Renal cortex interstitium (tissue), 11 donors: ENCODE measurements around the gene FJX1. TPM values are rescaled to one million over a fixed set of nuclear protein-coding genes. Genes with fewer than 3 reads are reported as not detected.

ENCODE experiments used
- DNase-seq, 11 donors: peaks; one replicate each; pipeline ENCODE4 v3.0.0-alpha.2; 2013; ENCODE audit warnings: low read depth in 9 of 11, low spot score in 4 of 11; ENCODE audit errors: extremely low read depth in 1 of 11
- polyA plus RNA-seq, 3 donors: library from polyadenylated mRNA; unstranded; fragments of 120-200 nt; gene quantifications; one replicate each; pipeline ENCODE4 v1.2.1, GENCODE V29; 2013; ENCODE audit not compliant: insufficient read length in 3 of 3

Gene FJX1
- polyA plus RNA-seq, 3 donors: 17.5 to 22.0 (median 17.9) TPM

GRCh38 chr11:35620795-35621194 lies 2.5 kb downstream of the FJX1 start:
- DNase-seq: no peak

GRCh38 chr11:35621620-35622019 lies 3.4 kb downstream of the FJX1 start:
- DNase-seq: no peak

GRCh38 chr11:35622070-35622469 lies 3.8 kb downstream of the FJX1 start:
- DNase-seq: peak in 1 of 11 donors; percentile 37

- DNase-seq: no peak
Observed at GRCh38 chr11:35623621-35624168, 5.4 kb downstream of the FJX1 start.

GRCh38 chr11:35624316-35624715 lies 6.1 kb downstream of the FJX1 start:
- DNase-seq: no peak

- DNase-seq: no peak
Observed at GRCh38 chr11:35624781-35625180, 6.5 kb downstream of the FJX1 start.

- DNase-seq: no peak
Observed at GRCh38 chr11:35626501-35626900, 8.2 kb downstream of the FJX1 start.

- DNase-seq: no peak
Observed at GRCh38 chr11:35629511-35629910, 11.3 kb downstream of the FJX1 start.

GRCh38 chr11:35629914-35630313 lies 11.7 kb downstream of the FJX1 start:
- DNase-seq: no peak

- no peak for DNase-seq
Observed at GRCh38 chr11:35631891-35632290, 13.6 kb downstream of the FJX1 start.

- DNase-seq: no peak
Observed at GRCh38 chr11:35632301-35632700, 14.0 kb downstream of the FJX1 start.

GRCh38 chr11:35633827-35634423 lies 15.7 kb downstream of the FJX1 start:
- no peak for DNase-seq

GRCh38 chr11:35635933-35636332 lies 17.7 kb downstream of the FJX1 start:
- no peak for DNase-seq

- DNase-seq: no peak
Observed at GRCh38 chr11:35639591-35640179, 21.4 kb downstream of the FJX1 start.

- no peak for DNase-seq
Observed at GRCh38 chr11:35641171-35641897, 23.1 kb downstream of the FJX1 start.

- no peak for DNase-seq
Observed at GRCh38 chr11:35641964-35642363, 23.7 kb downstream of the FJX1 start.

GRCh38 chr11:35647421-35648093 lies 29.3 kb downstream of the FJX1 start:
- no peak for DNase-seq

- DNase-seq: no peak
Observed at GRCh38 chr11:35650006-35650405, 31.7 kb downstream of the FJX1 start.

- DNase-seq: no peak
Observed at GRCh38 chr11:35650467-35650866, 32.2 kb downstream of the FJX1 start.

GRCh38 chr11:35651263-35651662 lies 33.0 kb downstream of the FJX1 start:
- DNase-seq: no peak
